RWPE1 (cell line): ENCODE measurements around the gene LAMA3.

ENCODE experiments used
- CTCF ChIA-PET: fragments of 350-600 bp; sonication (Branson Sonifier 250); formaldehyde crosslinking; extraction: SDS; loops from one replicate; lab custom pipeline; 2021; lab: Yijun Ruan, JAX
- POLR2A ChIA-PET: fragments of 400-600 bp; formaldehyde crosslinking; extraction: SDS; loops from one replicate; lab custom pipeline; 2020; ENCODE audit warnings: antibody characterized with exemption; ENCODE audit not compliant: low non-redundant PET; lab: Yijun Ruan, JAX
- DNase-seq: peaks from one replicate; pipeline ENCODE4 v3.0.0; 2012; ENCODE audit warnings: low spot score
- H3K27ac ChIP-seq: fragments of 450-650 bp; 2 replicates; pipeline ENCODE4 v1.5.1; 2017
- TF ChIP-seq, protein P1 (sequence below): fragments of 450-650 bp; conservative IDR thresholded peaks from 2 replicates; pipeline ENCODE4 v1.5.1; 2017; ENCODE audit warnings: low read depth, mild to moderate bottlenecking

LAMA3 gene

DNA sequence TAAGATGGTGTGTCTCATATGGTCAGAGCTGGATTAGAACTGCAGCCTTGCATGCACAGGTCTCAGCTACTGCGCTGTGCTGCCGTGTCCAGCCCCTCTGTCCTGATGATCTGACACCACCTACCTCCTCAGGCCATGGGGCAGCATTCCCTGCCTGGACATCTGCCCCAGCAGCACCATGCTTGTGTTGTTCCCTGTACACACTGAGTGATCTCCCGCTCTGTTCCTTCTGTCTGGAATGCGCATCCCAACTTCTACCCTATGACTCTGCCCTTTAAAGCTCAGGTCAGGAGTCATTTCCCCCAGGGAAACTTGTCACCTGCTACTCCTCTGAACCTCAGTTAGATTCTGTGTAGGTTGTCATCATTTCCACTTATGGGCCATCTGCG, 167.9 kb downstream of the LAMA3 start:
- CTCF ChIA-PET, result no interaction called here
- POLR2A ChIA-PET, result no interaction called here

DNA sequence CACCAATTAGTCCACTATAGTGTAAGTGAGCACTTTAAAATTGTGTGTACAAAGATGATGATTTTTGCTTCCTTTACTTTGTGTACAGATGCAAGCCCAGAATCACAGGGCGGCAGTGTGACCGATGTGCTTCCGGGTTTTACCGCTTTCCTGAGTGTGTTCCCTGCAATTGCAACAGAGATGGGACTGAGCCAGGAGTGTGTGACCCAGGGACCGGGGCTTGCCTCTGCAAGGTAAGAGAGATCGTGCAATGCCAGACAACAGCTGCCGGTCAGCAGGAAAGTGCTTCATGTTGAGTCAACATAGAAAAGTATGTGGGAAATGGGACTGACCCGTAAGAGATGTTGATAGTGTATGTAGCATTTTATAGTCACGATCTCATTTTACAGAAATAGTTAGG, 168.5 kb downstream of the LAMA3 start:
- TF ChIP-seq, protein P1, sequence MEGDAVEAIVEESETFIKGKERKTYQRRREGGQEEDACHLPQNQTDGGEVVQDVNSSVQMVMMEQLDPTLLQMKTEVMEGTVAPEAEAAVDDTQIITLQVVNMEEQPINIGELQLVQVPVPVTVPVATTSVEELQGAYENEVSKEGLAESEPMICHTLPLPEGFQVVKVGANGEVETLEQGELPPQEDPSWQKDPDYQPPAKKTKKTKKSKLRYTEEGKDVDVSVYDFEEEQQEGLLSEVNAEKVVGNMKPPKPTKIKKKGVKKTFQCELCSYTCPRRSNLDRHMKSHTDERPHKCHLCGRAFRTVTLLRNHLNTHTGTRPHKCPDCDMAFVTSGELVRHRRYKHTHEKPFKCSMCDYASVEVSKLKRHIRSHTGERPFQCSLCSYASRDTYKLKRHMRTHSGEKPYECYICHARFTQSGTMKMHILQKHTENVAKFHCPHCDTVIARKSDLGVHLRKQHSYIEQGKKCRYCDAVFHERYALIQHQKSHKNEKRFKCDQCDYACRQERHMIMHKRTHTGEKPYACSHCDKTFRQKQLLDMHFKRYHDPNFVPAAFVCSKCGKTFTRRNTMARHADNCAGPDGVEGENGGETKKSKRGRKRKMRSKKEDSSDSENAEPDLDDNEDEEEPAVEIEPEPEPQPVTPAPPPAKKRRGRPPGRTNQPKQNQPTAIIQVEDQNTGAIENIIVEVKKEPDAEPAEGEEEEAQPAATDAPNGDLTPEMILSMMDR, result no peak
- peak; percentile 63 for DNase-seq
- CTCF ChIA-PET, result no interaction called here
- H3K27ac ChIP-seq, result peak overlapping the region; percentile 72
- POLR2A ChIA-PET, result no interaction called here

More for the DNA sequence above, 167.9 kb downstream of the LAMA3 start:
- DNase-seq, result no peak
- TF ChIP-seq, protein P1, result no peak
- H3K27ac ChIP-seq, result peak overlapping the region; percentile 72

DNA sequence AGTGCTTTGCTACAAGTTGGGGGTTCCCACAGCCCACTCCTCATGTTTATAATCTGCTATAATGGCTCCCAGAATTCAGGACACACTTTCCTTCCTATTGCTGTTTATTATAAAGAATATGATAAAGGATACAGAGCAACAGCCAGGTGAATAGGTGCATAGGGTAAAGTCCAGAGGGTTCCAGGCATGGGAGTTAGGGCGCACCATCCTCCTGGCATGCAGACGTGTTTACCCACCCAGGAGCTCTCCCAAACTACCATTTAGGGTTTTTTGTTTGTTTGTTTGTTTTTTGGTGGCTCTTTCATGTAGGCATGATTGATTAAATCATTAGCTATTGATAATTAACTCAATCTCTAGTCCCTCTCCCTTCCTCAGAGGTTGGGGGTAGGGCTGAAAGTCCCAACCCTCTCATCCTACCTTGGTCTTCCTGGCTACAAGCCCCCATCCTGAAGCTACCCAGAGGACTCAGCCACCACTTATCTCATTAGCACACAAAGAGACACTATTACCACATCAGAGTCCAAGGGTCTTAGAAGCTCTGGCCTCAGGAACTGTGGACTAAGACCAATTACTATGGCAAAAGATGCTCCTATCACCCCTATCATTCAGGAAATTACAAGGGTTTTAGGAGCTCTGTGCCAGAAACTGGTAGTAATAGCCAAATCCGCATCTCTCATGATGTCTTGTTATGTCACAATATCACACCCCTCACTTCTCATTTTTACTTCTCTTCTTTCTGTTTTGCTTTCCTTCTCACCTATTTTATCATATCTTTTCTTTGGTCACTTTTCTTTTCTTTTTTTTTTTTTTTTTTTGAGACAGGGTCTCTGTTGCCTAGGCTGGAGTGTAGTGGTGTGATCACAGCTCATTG, 170.4 kb downstream of the LAMA3 start:
- CTCF ChIA-PET, result no interaction called here
- TF ChIP-seq, protein P1, result no peak
- DNase-seq, result no peak
- no peak overlapping the region for H3K27ac ChIP-seq
- POLR2A ChIA-PET, result no interaction called here

DNA sequence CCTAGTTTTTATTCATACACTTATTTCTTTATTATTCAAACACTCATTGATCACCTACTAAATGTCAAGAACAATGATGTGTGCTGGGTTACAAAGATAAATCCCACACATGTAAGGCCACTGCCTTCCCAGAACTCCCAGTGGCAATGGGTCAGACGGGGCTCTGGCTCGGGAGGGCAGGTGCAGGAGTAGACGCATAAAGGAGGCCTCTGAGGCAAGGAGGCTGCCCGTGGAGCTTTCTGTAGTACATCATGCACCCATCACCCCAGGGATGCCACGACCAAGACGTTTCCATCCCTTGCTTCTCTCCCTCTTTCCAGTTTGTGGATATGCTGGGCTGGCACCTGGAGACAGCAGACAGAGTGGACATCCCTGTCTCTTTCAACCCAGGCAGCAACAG, 172.1 kb downstream of the LAMA3 start:
- no peak for DNase-seq
- ChIA-PET CTCF (no interaction called here), POLR2A (no interaction called here)
- TF ChIP-seq, protein P1, result no peak
- peak overlapping the region; percentile 53 for H3K27ac ChIP-seq

DNA sequence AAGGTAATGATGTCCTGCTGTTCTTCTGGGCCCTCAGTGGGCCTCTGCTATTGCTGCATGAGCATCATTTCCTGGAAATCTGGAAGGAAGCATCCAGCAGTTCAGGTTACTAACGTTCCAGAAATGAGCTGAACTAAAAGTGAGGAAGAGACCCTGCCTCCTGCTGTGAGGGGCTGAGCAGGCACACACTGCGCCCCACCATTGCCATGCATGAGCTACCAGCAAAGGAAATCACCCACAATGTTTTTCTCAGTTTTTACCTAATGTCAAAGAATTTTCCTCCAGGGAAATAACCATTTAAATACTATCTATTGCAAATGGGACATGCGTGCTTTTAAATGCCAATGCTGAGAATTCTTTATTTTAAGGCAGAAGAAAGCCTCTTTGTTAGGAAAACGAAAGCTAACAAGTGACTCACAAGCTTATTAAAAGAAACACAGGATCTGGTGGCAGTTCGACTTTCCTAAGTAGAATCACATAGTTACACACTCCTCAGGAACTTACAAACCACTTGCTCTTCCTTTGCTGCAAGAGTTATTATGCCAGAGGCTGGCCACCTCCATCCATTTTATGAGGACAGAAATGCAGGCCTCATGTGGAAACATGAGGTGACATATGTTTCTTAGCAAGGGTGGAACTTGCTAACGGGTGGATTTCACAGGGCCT, 172.7 kb downstream of the LAMA3 start:
- POLR2A ChIA-PET, result no interaction called here
- TF ChIP-seq, protein P1, result no peak
- CTCF ChIA-PET, result no interaction called here
- DNase-seq, result peak; percentile 34
- peak overlapping the region; percentile 53 for H3K27ac ChIP-seq

DNA sequence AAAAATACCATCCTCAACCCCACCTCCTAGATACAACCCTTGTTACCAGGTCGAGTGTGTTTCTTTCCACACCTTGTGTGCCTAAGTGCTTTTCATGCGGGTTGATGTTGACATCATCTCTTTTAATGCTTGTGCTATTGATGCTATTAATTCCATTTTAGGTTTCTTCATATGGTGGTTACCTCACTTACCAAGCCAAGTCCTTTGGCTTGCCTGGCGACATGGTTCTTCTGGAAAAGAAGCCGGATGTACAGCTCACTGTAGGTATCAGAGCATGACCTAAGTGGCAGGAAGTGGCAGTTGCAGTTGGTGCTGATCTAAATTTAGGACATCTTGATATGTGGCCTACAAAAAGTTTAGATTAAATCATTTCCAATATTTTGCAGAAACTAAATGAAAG, 175.4 kb downstream of the LAMA3 start:
- H3K27ac ChIP-seq, result no peak overlapping the region
- CTCF ChIA-PET, result no interaction called here
- no peak for DNase-seq
- POLR2A ChIA-PET, result no interaction called here
- TF ChIP-seq, protein P1, result no peak
